Spinal cord (tissue), 10 donors: ENCODE data around the gene SYMPK. TPM values are rescaled to one million over a fixed set of nuclear protein-coding genes. Genes with fewer than 3 reads are reported as not detected.
"Not testable (repeated sequence)": the region's sequence is repeated elsewhere in the genome, so short reads cannot be mapped to it uniquely, and the experiment has no call there.

Source experiments
- DNase-seq, 6 donors: peaks; one replicate each; pipeline versions ENCODE4 v3.0.0 to v3.0.0-alpha.2; 2013 to 2015; ENCODE audit warnings: low spot score in 6 of 6, low read depth in 4 of 6
- H3K27ac ChIP-seq: one replicate; pipeline ENCODE4 v1.5.1; 2013; ENCODE audit warnings: low read depth, low read length, control low read depth
- H3K27me3 ChIP-seq: one replicate; pipeline ENCODE4 v1.6.1; 2013; ENCODE audit warnings: low read length; ENCODE audit not compliant: control insufficient read depth, insufficient read depth
- H3K36me3 ChIP-seq: one replicate; pipeline ENCODE4 v1.6.1; 2013; ENCODE audit warnings: low read length; ENCODE audit not compliant: control insufficient read depth, insufficient read depth
- H3K4me1 ChIP-seq: one replicate; pipeline ENCODE4 v1.6.1; 2013; ENCODE audit warnings: low read length; ENCODE audit not compliant: control insufficient read depth, insufficient read depth
- H3K4me3 ChIP-seq: one replicate; pipeline ENCODE4 v1.5.1; 2013; ENCODE audit warnings: low read depth, low read length, control low read depth
- H3K9me3 ChIP-seq: one replicate; pipeline ENCODE4 v1.6.1; 2013; ENCODE audit warnings: low read length; ENCODE audit not compliant: control insufficient read depth, insufficient read depth
- WGBS: methylation state at CpG from one replicate; pipeline ENCODE4 v1.1.5; 2013; ENCODE audit warnings: missing lambda C conversion rate; ENCODE audit not compliant: insufficient coverage; 5-methylcytosine and 5-hydroxymethylcytosine counted together
- polyA plus RNA-seq, 2 donors: library from polyadenylated mRNA; unstranded; fragments of 120-200 nt; gene quantifications; one replicate each; pipeline ENCODE4 v1.2.1, GENCODE V29; 2013; ENCODE audit not compliant: insufficient read length in 2 of 2
- total RNA-seq, 2 donors: library from RNA; depleted of rRNA in 1 of 2; stranded (reverse); fragments of 120-200 nt in 1 of 2; fragments of >200 nt in 1 of 2; gene quantifications; one replicate each; pipeline versions ENCODE4 v1.2.3 to v1.2.4, GENCODE V29; 2013 to 2014
- donor health status: healthy.

Gene SYMPK
- total and polyA plus RNA-seq, 4 donors: 23.2 to 63.9 (median 45.5) TPM

DNA sequence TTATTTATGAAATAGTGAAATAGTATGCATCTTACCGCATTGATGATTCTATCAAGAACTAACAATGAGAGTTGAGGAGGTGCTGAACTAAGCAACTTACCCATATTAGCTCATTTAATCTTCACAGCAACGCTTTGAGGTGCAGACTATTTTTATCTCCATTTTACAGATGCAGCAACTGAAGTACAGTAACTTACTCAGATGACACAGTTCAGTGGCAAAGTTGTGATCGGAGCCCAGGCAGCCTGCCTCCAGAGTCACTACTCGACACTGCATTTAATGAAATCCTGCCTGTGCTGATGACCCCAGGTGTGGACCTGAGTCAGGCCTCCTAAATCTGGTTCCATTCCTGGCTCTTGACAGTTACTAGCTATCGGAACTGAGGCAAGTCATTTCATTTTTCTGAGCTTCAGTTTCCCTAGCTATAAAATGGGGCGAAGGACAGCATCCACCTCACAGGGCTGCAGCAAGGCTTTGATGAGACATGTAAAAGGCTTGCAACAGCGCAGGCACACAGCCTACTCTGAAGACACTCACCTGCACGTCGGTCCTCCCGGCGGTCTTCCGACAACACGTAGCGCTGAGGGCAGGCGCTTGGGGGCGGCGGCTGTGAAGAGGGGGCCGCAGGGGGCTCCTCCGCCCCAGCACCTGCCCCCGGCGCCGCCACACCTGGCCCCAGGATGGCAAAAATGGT lies 37.9 kb upstream of the SYMPK start:
- Histone ChIP-seq H3K4me3 (peak overlapping the region; percentile 31), H3K36me3 (peaks cover 47% of the 10 kb centered on the region), H3K27ac (no peak overlapping the region), H3K9me3 (no peaks in the 10 kb centered on the region), H3K4me1 (peaks cover 24% of the 10 kb centered on the region), H3K27me3 (no peaks in the 10 kb centered on the region)
- WGBS: 33% methylated on average over 21 of the region's 22 CpGs
- DNase-seq: no peak

DNA sequence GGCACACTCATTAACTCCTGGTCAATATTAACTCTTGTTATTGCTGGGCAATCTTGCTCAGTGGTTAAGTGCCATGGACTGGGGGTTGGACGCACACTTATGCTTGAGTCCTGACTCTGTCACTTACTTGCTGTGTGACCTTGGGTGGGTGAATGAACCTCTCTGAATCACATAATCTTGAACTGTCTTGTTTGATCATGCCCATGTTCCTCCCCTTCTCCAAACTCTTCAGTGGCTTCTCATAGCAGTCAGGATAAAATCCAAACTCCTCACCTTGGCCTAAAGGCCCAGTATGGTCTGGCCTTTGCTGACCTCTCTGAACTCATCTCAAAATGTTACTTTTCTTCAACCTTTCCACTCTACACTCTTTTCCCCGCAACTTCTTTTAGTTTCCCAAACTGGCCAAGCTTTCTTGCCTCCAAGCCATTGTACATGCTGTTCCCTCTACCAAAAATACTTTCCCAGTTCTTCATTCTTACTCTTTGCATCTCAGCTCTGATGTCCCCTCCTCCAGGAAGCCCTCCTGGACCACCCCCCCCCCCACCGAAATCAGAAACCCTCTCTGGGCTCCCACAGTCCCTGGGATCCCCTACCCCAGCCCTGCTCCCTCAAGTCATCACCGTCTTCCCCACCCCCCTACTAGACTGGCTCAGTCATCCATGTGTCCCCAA lies 37.1 kb upstream of the SYMPK start:
- Histone ChIP-seq H3K36me3 (peaks cover 55% of the 10 kb centered on the region), H3K27me3 (no peaks in the 10 kb centered on the region), H3K27ac (no peak overlapping the region), H3K4me1 (peaks cover 24% of the 10 kb centered on the region), H3K9me3 (no peaks in the 10 kb centered on the region), H3K4me3 (no peak overlapping the region)
- WGBS: 95% methylated on average over 3 of the region's 4 CpGs
- no peak for DNase-seq

- H3K27me3 ChIP-seq: no peaks in the 10 kb centered on the region
- DNase-seq: no peak
- H3K36me3 ChIP-seq: peaks cover 63% of the 10 kb centered on the region
- H3K4me1 ChIP-seq: peaks cover 24% of the 10 kb centered on the region
- WGBS: 100% methylated on average over 2 of the region's 7 CpGs
- H3K4me3 ChIP-seq: no peak overlapping the region
- H3K27ac ChIP-seq: no peak overlapping the region
- no peaks in the 10 kb centered on the region for H3K9me3 ChIP-seq
Measured at GRCh38 chr19:45899253-45899652, 36.3 kb upstream of the SYMPK start.

- Histone ChIP-seq H3K27me3 (no peaks in the 10 kb centered on the region), H3K4me1 (peaks cover 15% of the 10 kb centered on the region), H3K36me3 (peaks cover 70% of the 10 kb centered on the region), H3K4me3 (no peak overlapping the region), H3K9me3 (no peaks in the 10 kb centered on the region), H3K27ac (no peak overlapping the region)
- no peak for DNase-seq
- 97% methylated on average over 4 of the region's 8 CpGs for WGBS
Measured at GRCh38 chr19:45897261-45897812, 34.4 kb upstream of the SYMPK start.

DNA sequence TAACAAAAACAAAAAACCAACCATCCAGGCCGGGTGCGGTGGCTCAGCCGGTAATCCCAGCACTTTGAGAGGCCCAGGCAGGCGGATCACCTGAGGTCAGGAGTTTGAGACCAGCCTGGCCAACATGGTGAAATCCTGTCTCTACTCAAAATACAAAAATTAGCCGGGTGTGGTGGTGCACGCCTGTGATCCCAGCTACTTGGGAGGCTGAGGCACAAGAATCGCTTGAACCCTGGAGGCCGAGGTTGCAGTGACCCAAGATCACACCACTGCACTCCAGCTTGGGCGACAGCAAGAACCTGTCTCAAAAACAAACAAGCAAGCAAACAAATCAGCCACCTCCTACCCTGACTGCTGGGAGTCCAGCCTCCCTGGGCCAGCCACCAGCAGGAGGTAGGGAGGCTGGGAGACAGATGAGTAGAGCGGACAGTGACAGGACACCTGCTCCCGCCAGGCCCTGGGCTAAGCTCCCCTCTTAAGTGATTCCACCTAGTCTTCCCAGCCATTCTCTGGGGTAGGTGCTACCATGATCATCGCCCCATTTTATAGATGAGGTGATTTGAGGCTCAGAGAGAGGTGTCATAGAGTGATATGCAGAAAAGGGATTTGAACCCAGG lies 33.1 kb upstream of the SYMPK start:
- peaks cover 78% of the 10 kb centered on the region for H3K36me3 ChIP-seq
- H3K4me3 ChIP-seq, H3K4me1 ChIP-seq, H3K27me3 ChIP-seq, H3K9me3 ChIP-seq, H3K27ac ChIP-seq, DNase-seq: not testable (repeated sequence)
- 99% methylated on average over 8 of the region's 12 CpGs for WGBS

- H3K4me1 ChIP-seq: peaks cover 3% of the 10 kb centered on the region
- DNase-seq: no peak
- H3K4me3 ChIP-seq: no peak overlapping the region
- no peak overlapping the region for H3K27ac ChIP-seq
- no peaks in the 10 kb centered on the region for H3K9me3 ChIP-seq
- peaks cover 79% of the 10 kb centered on the region for H3K36me3 ChIP-seq
- WGBS: 93% methylated on average over 6 of the region's 9 CpGs
- no peaks in the 10 kb centered on the region for H3K27me3 ChIP-seq
Measured at GRCh38 chr19:45895519-45895972, 32.6 kb upstream of the SYMPK start.

DNA sequence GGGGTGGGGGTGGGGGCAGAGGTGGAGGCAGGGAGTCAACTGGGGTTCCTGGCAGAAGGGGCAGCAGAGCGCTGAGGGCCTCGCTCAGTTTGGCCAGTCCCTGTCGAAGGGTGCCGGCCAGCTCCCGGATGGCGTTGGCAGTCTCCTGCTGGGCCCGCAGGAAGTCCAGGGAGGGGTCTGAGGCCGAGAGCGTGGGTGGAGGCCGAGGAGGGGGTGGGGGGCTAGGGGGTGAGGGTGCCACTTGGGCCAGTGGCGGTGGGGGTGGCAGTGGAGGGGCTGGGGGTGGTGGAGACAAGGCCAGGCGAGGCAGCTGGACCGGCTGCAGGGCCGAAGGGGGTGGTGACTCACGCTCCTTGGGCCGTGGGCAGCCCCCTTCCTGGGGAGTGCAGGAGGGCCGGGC lies 27.9 kb upstream of the SYMPK start:
- Histone ChIP-seq H3K9me3 (no peaks in the 10 kb centered on the region), H3K27me3 (no peaks in the 10 kb centered on the region), H3K4me1 (peaks cover 13% of the 10 kb centered on the region), H3K4me3 (no peak overlapping the region), H3K36me3 (peaks cover 49% of the 10 kb centered on the region), H3K27ac (no peak overlapping the region)
- 86% methylated on average over 9 of the region's 17 CpGs for WGBS
- DNase-seq: no peak

DNA sequence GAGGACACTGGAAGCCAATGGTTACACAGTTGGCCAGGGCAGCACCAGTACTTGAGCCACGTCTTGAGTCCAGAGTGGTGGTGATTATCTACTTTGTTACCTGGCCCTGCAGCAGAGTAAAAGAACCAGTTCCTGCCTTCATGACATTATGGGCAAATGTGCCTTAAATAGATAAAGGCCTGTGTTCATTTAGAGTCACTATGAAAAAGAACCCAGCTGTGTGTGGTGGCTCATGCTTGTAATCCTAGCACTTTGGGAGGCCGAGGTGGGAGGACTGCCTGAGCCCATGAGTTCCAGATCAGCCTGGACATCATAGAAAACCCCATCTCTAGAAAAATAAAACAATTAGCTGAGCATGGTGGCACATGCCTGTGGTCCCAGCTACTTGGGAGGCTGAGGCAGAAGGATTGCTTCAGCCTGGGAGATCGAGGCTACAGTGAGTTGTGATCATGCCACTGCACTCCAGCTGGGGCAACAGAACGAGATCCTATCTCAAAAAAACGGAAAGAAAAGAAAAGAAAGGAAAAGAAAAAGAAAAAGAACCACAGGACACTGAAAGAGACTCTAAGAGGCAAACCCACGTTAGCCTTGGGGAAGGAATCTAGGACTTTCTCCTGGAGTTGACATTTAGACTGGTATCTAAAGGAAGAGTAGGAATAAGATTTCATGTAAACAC lies 26.4 kb upstream of the SYMPK start:
- 78% methylated on average over 3 of the region's 6 CpGs for WGBS
- Histone ChIP-seq H3K4me1 (peaks cover 22% of the 10 kb centered on the region), H3K27me3 (no peaks in the 10 kb centered on the region), H3K27ac (no peak overlapping the region), H3K36me3 (peaks cover 43% of the 10 kb centered on the region), H3K9me3 (no peaks in the 10 kb centered on the region), H3K4me3 (no peak overlapping the region)
- DNase-seq: no peak

DNA sequence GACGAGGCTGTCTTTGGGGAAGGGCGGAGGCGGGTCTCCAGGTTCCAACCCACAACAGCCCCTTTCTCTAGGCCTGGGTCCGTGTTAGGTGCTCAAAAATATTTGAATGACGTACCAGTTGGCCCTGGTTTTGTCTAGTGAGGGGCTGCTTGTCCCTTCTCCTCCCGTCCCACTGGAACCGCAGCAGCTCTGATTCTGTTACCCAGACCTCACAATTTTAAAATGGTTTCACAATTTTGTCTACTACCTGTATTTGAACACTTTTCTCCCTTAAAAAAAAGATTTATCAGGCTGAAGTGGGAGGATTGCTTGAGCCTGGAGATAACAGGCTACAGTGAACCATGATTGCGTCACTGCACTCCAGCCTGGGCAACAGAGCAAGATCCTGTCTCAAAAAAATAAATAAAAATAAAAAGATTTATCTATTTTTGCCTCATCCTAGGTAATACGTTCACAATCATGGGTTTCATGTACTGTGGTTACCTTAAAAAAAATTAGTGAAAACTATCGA lies 24.3 kb upstream of the SYMPK start:
- 80% methylated on average over 1 of the region's 10 CpGs for WGBS
- Histone ChIP-seq H3K27ac (peak overlapping the region; percentile 91), H3K36me3 (peaks cover 55% of the 10 kb centered on the region), H3K27me3 (no peaks in the 10 kb centered on the region), H3K9me3 (no peaks in the 10 kb centered on the region), H3K4me1 (peaks cover 42% of the 10 kb centered on the region), H3K4me3 (peak overlapping the region; percentile 86)
- DNase-seq: no peak
